Skeletal muscle tissue (tissue), 4 donors: ENCODE measurements around the gene RPL26. TPM values are rescaled to one million over a fixed set of nuclear protein-coding genes. Genes with fewer than 3 reads are reported as not detected.
"Not testable (repeated sequence)": the region's sequence is repeated elsewhere in the genome, so short reads cannot be mapped to it uniquely, and the experiment has no call there.

Experiments used
- H3K27ac ChIP-seq: one replicate; pipeline ENCODE4 v1.7.0; 2013; ENCODE audit warnings: mild to moderate bottlenecking, low read depth, low read length, inconsistent platforms
- H3K27me3 ChIP-seq, 3 donors: one replicate each; pipeline ENCODE4 v1.7.0; 2013; ENCODE audit warnings: low read length in 3 of 3; ENCODE audit not compliant: control insufficient read depth in 3 of 3, insufficient read depth in 3 of 3
- H3K36me3 ChIP-seq, 3 donors: one replicate each; pipeline ENCODE4 v1.7.0; 2013; ENCODE audit warnings: low read length in 3 of 3; ENCODE audit not compliant: control insufficient read depth in 3 of 3, insufficient read depth in 3 of 3
- H3K4me1 ChIP-seq, 3 donors: one replicate each; pipeline ENCODE4 v1.7.0; 2013; ENCODE audit warnings: low read length in 3 of 3, mild to moderate bottlenecking in 3 of 3; ENCODE audit not compliant: control insufficient read depth in 3 of 3, insufficient read depth in 3 of 3
- H3K4me3 ChIP-seq, 3 donors: one replicate each; pipeline ENCODE4 v1.7.0; 2013; ENCODE audit warnings: low read length in 3 of 3
- H3K9ac ChIP-seq, 3 donors: one replicate each; pipeline ENCODE4 v1.7.0; 2013; ENCODE audit warnings: low read length in 3 of 3, mild to moderate bottlenecking in 3 of 3, moderate library complexity in 2 of 3, low read depth in 1 of 3
- H3K9me3 ChIP-seq, 3 donors: one replicate each; pipeline ENCODE4 v1.7.0; 2013; ENCODE audit warnings: low read length in 3 of 3; ENCODE audit not compliant: control insufficient read depth in 3 of 3
- total RNA-seq: library from RNA; depleted of rRNA; stranded (reverse); fragments of >200 nt; gene quantifications from one replicate; pipeline ENCODE4 v1.2.3, GENCODE V29; 2014
- donor health status: Osteomylitis.

The RPL26 gene
- total RNA-seq, 1 donor from 2014 or later: 4,040 TPM

DNA sequence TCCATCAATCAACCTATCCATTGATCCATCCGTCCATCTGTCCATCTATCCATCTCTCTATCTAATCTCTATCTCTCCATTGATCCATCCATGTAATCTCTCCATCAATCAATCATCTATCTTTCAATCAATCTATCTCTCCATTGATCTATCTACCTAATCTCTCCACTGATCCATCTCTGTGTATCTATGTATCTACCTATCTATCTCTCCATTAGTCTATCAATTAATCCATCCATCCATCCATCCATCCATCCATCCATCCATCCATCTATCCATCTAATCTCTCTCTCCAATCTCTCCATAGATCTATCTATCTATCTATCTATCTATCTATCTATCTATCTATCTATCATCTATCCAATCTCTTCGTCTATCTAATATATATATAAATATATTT, 18.1 kb upstream of the RPL26 start:
- Histone ChIP-seq H3K9ac (no peak overlapping the region), H3K27ac (no peak overlapping the region), H3K27me3 (peaks cover 27 to 38% (median 29%) of the 10 kb centered on the region in 3 donors), H3K36me3 (no peaks in the 10 kb centered on the region), H3K9me3 (no peaks in the 10 kb centered on the region), H3K4me3 (no peak overlapping the region), H3K4me1 (no peaks in the 10 kb centered on the region)

DNA sequence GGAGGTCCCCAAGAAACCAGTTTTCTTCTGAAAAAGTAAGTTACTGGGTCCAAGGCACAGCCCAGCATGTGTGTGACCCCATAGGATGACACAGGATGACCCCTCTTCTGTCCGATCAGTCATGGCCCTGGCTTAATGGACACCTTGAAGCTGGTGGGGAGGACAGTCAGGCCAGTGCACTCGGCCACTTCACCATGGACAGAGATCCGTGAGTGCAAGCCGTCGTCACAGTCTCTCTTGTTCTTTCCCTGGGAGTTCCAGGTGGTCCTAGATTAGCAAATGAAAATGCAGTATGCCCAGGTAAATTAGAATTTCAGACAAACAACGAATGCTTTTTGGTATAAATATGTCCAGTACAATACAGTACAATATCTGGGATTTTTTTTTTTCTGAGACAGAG, 16.0 kb upstream of the RPL26 start:
- Histone ChIP-seq H3K36me3 (no peaks in the 10 kb centered on the region), H3K4me1 (no peaks in the 10 kb centered on the region), H3K27me3 (peaks cover 38 to 45% (median 39%) of the 10 kb centered on the region in 3 donors), H3K9me3 (no peaks in the 10 kb centered on the region), H3K4me3 (no peak overlapping the region), H3K9ac (no peak overlapping the region), H3K27ac (no peak overlapping the region)

DNA sequence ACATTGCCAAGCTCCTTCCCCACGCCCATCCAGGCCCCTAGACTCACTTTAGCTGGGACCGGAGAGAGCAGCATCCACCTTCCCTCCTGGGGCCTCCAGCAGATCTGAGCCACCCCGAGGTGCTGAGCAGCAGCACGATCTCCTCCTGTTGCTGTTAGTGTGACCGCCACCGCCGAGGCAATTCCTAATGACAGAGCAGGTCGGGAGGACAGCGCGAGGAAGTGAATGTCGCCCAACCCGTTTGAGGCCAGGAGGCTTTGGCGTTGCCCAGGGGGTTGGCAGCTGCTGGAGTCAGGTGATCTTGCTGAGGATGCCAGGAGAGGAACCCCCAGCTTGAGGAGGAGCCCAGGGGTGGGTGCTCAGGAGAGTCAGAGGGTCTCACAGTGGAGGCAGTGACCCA, 14.6 kb upstream of the RPL26 start, which contains the start of gene RNF222:
Gene RNF222 (minus strand): TSS at position 192 of the 400 bp plus-strand sequence. CDS start 4,366 bp downstream, outside the sequence.
- H3K27me3 ChIP-seq: peaks cover 47 to 57% (median 51%) of the 10 kb centered on the region in 3 donors
- H3K4me1 ChIP-seq: no peaks in the 10 kb centered on the region
- no peaks in the 10 kb centered on the region for H3K9me3 ChIP-seq
- no peak within 1 kb of the TSS for H3K4me3 ChIP-seq
- no peak within 1 kb of the TSS for H3K9ac ChIP-seq
- no peaks in the 10 kb centered on the region for H3K36me3 ChIP-seq
- no peak within 1 kb of the TSS for H3K27ac ChIP-seq

DNA sequence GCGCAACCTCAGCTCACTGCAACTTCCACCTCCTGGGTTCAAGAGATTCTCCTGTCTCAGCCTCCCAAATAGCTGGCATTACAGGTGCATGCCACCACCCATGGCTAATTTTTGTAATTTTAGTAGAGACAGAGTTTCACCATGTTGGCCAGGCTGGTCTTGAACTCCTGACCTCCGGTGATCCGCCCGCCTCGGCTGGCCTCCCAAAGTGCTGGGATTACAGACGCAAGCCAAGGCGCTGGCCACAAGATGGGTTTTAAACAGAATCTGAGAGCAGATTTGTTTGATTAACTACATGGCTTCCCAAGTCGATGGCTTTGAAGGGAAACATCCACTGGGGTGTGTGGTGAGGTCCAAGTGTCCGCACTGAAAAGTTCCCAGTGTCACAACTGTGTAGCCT, 11.5 kb upstream of the RPL26 start:
- H3K9ac ChIP-seq, H3K4me1 ChIP-seq, H3K9me3 ChIP-seq, H3K36me3 ChIP-seq, H3K27ac ChIP-seq, H3K4me3 ChIP-seq: not testable (repeated sequence)
- peaks cover 44 to 64% (median 60%) of the 10 kb centered on the region in 3 donors for H3K27me3 ChIP-seq

DNA sequence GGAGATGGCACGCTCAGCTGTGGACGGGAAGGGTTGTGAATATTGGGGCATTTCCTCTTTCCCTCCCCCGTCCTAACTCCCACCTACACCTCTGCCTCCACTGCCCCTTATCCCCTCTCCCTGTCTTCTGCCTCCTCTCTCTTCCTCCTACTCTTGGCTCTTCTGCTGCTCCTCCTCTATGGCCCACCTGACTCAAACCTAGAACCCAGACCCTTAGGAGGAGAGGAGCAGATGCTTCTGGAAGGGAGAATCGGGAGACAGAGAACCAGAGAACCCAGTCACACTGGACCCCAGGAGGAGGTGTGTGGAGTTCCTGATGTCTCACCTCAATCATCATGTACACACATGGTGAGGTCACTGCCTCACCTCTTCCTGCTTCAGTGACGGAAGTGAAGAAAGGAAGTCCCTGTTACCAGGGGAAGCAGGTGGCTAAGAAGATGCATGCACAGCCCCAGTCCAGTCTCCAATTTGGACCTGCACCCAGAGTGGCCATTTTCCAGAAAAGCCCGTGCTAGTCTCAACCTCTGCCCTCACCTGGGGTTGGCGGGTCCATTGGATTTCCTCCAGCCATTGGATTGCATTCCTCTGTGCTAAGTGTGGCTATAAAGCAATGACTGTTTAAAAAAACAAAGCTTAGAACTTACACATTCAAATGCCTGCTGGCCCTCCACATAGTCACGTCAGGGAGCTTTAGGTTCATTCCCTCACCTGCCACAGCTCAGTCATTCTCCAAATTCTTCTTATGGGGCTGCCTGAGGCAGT, 10.7 kb upstream of the RPL26 start:
- no peak overlapping the region for H3K27ac ChIP-seq
- H3K27me3 ChIP-seq: peaks cover 41 to 60% (median 60%) of the 10 kb centered on the region in 3 donors
- no peak overlapping the region for H3K9ac ChIP-seq
- no peaks in the 10 kb centered on the region for H3K36me3 ChIP-seq
- no peaks in the 10 kb centered on the region for H3K4me1 ChIP-seq
- no peaks in the 10 kb centered on the region for H3K9me3 ChIP-seq
- no peak overlapping the region for H3K4me3 ChIP-seq

DNA sequence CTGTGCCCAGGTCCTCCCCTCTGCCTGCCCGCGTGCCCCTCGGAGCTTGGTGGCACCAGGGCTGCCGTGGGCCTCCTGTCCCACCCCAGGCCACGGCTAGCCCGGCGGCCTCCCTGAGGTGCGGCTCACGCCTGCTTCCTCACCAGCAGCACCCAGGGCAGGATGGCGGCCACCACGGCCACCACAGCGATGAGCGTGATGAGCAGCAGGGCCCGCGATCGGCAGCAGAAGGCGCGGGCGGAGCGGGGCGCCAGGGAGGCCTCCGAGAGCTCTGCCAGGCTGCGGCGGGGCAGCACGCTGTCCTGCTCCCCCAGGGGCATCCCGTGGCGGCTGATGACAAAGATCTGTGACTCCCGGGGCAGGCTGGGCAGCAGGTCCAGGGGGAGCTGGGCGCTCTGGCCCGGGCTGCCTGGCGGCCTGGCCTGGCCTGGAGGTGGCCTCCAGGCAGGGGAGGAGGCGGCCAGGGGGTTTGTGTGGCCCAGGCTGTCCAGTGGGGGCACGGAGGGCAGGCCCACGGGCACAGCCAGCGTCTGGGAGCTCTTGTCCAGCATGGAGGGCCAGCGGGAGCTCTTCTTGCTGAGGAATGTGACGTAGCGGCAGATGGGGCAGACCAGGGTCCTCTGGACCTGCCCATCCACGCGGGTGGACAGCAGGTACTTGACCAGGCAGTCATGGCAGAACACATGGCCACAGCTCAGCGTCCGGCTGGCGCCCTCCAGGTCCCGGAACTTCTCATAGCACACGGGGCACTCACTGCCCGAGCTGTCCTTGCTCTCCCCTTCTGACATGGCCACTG, 9.9 kb upstream of the RPL26 start:
- H3K4me3 ChIP-seq: no peak overlapping the region
- H3K36me3 ChIP-seq: no peaks in the 10 kb centered on the region
- H3K9me3 ChIP-seq: no peaks in the 10 kb centered on the region
- no peaks in the 10 kb centered on the region for H3K4me1 ChIP-seq
- no peak overlapping the region for H3K27ac ChIP-seq
- H3K27me3 ChIP-seq: peaks cover 37 to 55% (median 54%) of the 10 kb centered on the region in 3 donors
- no peak overlapping the region for H3K9ac ChIP-seq

DNA sequence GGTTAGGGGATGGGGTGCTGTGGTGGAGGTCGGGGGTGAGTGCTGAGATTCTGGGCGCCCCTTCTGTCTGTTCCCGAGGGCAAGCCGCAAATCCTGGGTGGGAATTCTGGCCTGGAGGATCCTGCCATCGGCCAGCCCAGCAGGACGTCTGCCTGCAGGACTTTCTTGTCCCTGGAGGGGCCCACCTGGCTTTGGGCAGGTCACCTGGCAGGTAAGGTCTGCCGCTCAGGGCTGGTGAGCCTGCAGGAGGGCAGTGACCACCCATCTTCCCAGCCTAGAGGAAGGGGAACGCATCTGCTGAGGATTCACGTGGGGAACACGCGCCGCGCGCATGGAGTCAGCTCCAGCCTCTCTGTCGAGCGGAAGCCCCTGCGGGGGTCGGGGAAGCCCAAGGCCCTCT, 9.3 kb upstream of the RPL26 start:
- Histone ChIP-seq H3K4me3 (no peak overlapping the region), H3K4me1 (no peaks in the 10 kb centered on the region), H3K9ac (no peak overlapping the region), H3K27me3 (peaks cover 31 to 49% (median 48%) of the 10 kb centered on the region in 3 donors), H3K36me3 (no peaks in the 10 kb centered on the region), H3K27ac (no peak overlapping the region), H3K9me3 (no peaks in the 10 kb centered on the region)

DNA sequence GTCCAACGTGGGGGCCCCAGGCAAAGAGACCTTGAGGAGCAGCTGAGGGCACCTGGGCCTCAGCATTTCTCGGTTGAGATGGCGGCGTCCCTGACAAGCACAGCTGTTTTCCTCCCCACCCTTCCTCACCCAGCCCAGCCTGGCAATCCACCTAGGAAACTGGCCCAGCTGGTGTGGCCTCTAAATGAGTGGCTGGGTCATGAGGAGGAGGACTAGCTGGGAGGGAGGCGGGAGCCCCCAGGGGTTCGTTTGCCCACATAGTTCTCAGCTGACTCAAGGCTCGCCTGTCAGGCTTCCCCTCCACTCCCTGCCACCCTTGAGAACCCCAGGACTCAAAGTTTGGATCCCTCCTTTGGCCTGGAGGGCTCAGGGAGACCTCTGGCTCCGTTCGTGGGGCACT, 8.7 kb upstream of the RPL26 start:
- H3K27ac ChIP-seq: no peak overlapping the region
- H3K4me1 ChIP-seq: no peaks in the 10 kb centered on the region
- no peak overlapping the region for H3K4me3 ChIP-seq
- H3K27me3 ChIP-seq: peaks cover 29 to 45% (median 45%) of the 10 kb centered on the region in 3 donors
- H3K36me3 ChIP-seq: no peaks in the 10 kb centered on the region
- H3K9ac ChIP-seq: peak overlapping the region in 1 of 3 donors; percentile 8
- H3K9me3 ChIP-seq: no peaks in the 10 kb centered on the region

DNA sequence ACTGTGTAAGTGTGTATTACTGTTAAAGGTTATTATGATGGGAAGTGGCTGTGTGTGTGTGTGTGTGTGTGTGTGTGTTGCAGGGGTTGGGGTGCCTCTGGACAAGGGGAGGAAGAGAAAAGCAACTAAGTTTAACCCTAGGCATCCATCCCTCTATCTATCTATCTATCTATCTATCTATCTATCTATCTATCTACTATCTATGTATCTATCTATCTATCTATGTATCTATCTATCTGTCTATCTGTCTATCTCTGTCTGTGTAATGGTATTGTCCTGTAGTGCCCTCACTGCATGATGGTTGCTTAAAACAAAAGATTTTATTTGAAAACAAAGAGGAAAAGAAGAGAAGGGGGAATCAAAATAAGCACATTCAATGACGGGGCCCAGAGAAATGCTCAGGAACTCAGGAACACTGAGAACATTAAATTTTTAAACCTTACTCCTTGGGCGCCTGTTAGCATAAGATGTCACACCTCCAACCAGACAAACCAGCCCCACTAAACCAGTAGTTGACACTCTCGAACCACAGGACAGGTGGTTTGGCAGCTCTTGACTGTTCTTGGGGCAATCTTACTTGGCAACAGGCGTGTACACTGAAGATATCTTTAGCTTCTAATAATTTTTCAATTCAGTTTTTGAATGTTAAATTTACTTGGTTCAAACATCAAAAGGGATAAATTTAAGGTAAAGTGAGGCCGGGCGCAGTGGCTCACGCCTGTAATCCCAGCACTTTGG, 5.1 kb upstream of the RPL26 start:
- peaks cover under 1 to 14% (median 12%) of the 10 kb centered on the region in 3 donors for H3K27me3 ChIP-seq
- no peak overlapping the region for H3K9ac ChIP-seq
- H3K4me1 ChIP-seq: peaks cover 0 to 4% (median 3%) of the 10 kb centered on the region in 3 donors
- no peaks in the 10 kb centered on the region for H3K9me3 ChIP-seq
- no peak overlapping the region for H3K27ac ChIP-seq
- no peaks in the 10 kb centered on the region for H3K36me3 ChIP-seq
- no peak overlapping the region for H3K4me3 ChIP-seq
